Islet of Langerhans (tissue), 1 donor: Measurements from ENCODE around the gene PATJ.
"Not testable (repeated sequence)": the region's sequence is repeated elsewhere in the genome, so short reads cannot be mapped to it uniquely, and the experiment has no call there.

Experiments used
- FAIRE-seq: peaks from one replicate; lab custom pipeline; 2011; peaks lifted over from hg19 to GRCh38; lab: Jason Lieb, UNC

PATJ gene

GRCh38 chr1:62100442-62100841, 358.2 kb downstream of the PATJ start:
- no peak for FAIRE-seq

- no peak for FAIRE-seq
These were observed 361.6 kb downstream of the PATJ start for GRCh38 chr1:62103846-62104245.

- no peak for FAIRE-seq
These were observed 365.6 kb downstream of the PATJ start for GRCh38 chr1:62107923-62108322.

GRCh38 chr1:62109124-62109523, 366.8 kb downstream of the PATJ start:
- no peak for FAIRE-seq

- no peak for FAIRE-seq
These were observed 368.0 kb downstream of the PATJ start for GRCh38 chr1:62110198-62110817.

- no peak for FAIRE-seq
These were observed 368.8 kb downstream of the PATJ start for GRCh38 chr1:62111084-62111483.

GRCh38 chr1:62113507-62113906, 371.2 kb downstream of the PATJ start:
- FAIRE-seq, result no peak

GRCh38 chr1:62117018-62117750, 374.9 kb downstream of the PATJ start:
- no peak for FAIRE-seq

GRCh38 chr1:62126579-62127290, 384.5 kb downstream of the PATJ start:
- FAIRE-seq, result no peak

- FAIRE-seq, result no peak
These were observed 386.5 kb downstream of the PATJ start for GRCh38 chr1:62128745-62129144.

GRCh38 chr1:62131093-62131725, 388.9 kb downstream of the PATJ start:
- FAIRE-seq, result peak; percentile 61

GRCh38 chr1:62138029-62138428, 395.7 kb downstream of the PATJ start:
- FAIRE-seq, result no peak

- FAIRE-seq, result no peak
These were observed 397.1 kb downstream of the PATJ start for GRCh38 chr1:62139410-62139809.

GRCh38 chr1:62140666-62141065, 398.4 kb downstream of the PATJ start:
- FAIRE-seq, result no peak

- FAIRE-seq, result no peak
These were observed 400.2 kb downstream of the PATJ start for GRCh38 chr1:62142496-62142895.

- peak; percentile 30 for FAIRE-seq
These were observed 402.1 kb downstream of the PATJ start for GRCh38 chr1:62144238-62144831.

- no peak for FAIRE-seq
These were observed 417.7 kb downstream of the PATJ start for GRCh38 chr1:62159940-62160348.

GRCh38 chr1:62161711-62162110, 419.4 kb downstream of the PATJ start:
- FAIRE-seq, result no peak

- FAIRE-seq, result not testable (repeated sequence)
These were observed 428.1 kb downstream of the PATJ start for GRCh38 chr1:62170380-62170779.

GRCh38 chr1:62175568-62176179, 433.4 kb downstream of the PATJ start:
- peak; percentile 86 for FAIRE-seq

GRCh38 chr1:62176597-62177312, 434.5 kb downstream of the PATJ start:
- no peak for FAIRE-seq
